Progenitor cell of endocrine pancreas (in vitro differentiated cells): ENCODE results near the gene GRN. TPM values are rescaled to one million over a fixed set of nuclear protein-coding genes. Genes with fewer than 3 reads are reported as not detected.
"Not testable (repeated sequence)": the region's sequence is repeated elsewhere in the genome, so short reads cannot be mapped to it uniquely, and the experiment has no call there.

Source experiments
- DNase-seq: peaks from one replicate; pipeline ENCODE4 v3.0.0; 2021; ENCODE audit warnings: low spot score; ENCODE audit not compliant: unreplicated experiment
- H3K27ac Mint-ChIP-seq: 2 replicates; pipeline ENCODE4 v1.8.0; 2021; ENCODE audit warnings: mild to moderate bottlenecking, moderate library complexity, mixed read lengths
- H3K27me3 Mint-ChIP-seq: 2 replicates; pipeline ENCODE4 v1.8.0; 2021; ENCODE audit warnings: mixed read lengths
- H3K36me3 Mint-ChIP-seq: 2 replicates; pipeline ENCODE4 v1.8.0; 2022; ENCODE audit warnings: mixed read lengths; ENCODE audit not compliant: insufficient read depth
- H3K4me1 Mint-ChIP-seq: 2 replicates; pipeline ENCODE4 v1.8.0; 2021; ENCODE audit warnings: low read depth, mixed read lengths
- H3K4me3 Mint-ChIP-seq: 2 replicates; pipeline ENCODE4 v1.8.0; 2021; ENCODE audit warnings: low read depth, mild to moderate bottlenecking, moderate library complexity, mixed read lengths
- H3K9me3 Mint-ChIP-seq: 2 replicates; pipeline ENCODE4 v1.8.0; 2021; ENCODE audit warnings: low read depth, mixed read lengths
- CTCF ChIP-seq: fragments of 200-600 bp; sonication (generic); IDR thresholded peaks from one replicate; pipeline ENCODE4 v1.5.0; 2021; ENCODE audit warnings: antibody characterized with exemption, mild to moderate bottlenecking; ENCODE audit not compliant: unreplicated experiment
- total RNA-seq: library from RNA; stranded (reverse); gene quantifications from 2 replicates; pipeline ENCODE4 v1.2.1, GENCODE V29; 2021

Gene GRN
- total RNA-seq, 1 donor from 2014 or later, result 99.7 TPM

- no peak for DNase-seq
- no peaks in the 10 kb centered on the region for H3K36me3 Mint-ChIP-seq
- TF ChIP-seq CTCF, result no peak
- H3K9me3 Mint-ChIP-seq, result no peaks in the 10 kb centered on the region
- H3K4me1 Mint-ChIP-seq, result peaks cover 8% of the 10 kb centered on the region
- H3K27me3 Mint-ChIP-seq, result peaks cover 18% of the 10 kb centered on the region
- H3K4me3 Mint-ChIP-seq, result no peak within 1 kb of the TSS
- no peak within 1 kb of the TSS for H3K27ac Mint-ChIP-seq
These were observed 44.2 kb downstream of the GRN start, which contains the start of gene ITGA2B for GRCh38 chr17:44389281-44389680. Gene ITGA2B (minus strand): TSS chr17:44389649. CDS start chr17:44389473, 176 bp downstream.

- no peak for DNase-seq
- no peak overlapping the region for H3K27ac Mint-ChIP-seq
- H3K9me3 Mint-ChIP-seq, result no peaks in the 10 kb centered on the region
These were observed 44.7 kb downstream of the GRN start for GRCh38 chr17:44389723-44390202.

GRCh38 chr17:44390250-44390870, 45.3 kb downstream of the GRN start:
- H3K27me3 Mint-ChIP-seq, result peaks cover 10% of the 10 kb centered on the region
- no peak for TF ChIP-seq CTCF
- DNase-seq, result no peak
- no peaks in the 10 kb centered on the region for H3K36me3 Mint-ChIP-seq
- peaks cover 5% of the 10 kb centered on the region for H3K4me1 Mint-ChIP-seq
- no peak overlapping the region for H3K4me3 Mint-ChIP-seq
- no peaks in the 10 kb centered on the region for H3K9me3 Mint-ChIP-seq
- H3K27ac Mint-ChIP-seq, result no peak overlapping the region

More at GRCh38 chr17:44389723-44390202, 44.7 kb downstream of the GRN start:
- Mint-ChIP-seq H3K36me3 (no peaks in the 10 kb centered on the region), H3K4me3 (no peak overlapping the region), H3K4me1 (peaks cover 7% of the 10 kb centered on the region), H3K27me3 (peaks cover 13% of the 10 kb centered on the region)
- TF ChIP-seq CTCF, result no peak

- not testable (repeated sequence) for H3K36me3 Mint-ChIP-seq, H3K27me3 Mint-ChIP-seq
These were observed 49.0 kb downstream of the GRN start for GRCh38 chr17:44394112-44394511.

GRCh38 chr17:44394833-44395232, 49.7 kb downstream of the GRN start:
- H3K4me1 Mint-ChIP-seq, result peaks cover 5% of the 10 kb centered on the region
- no peak for TF ChIP-seq CTCF

More at GRCh38 chr17:44394112-44394511, 49.0 kb downstream of the GRN start:
- H3K9me3 Mint-ChIP-seq, H3K4me3 Mint-ChIP-seq, H3K4me1 Mint-ChIP-seq, DNase-seq: not testable (repeated sequence)
- peak overlapping the region; percentile 87 for H3K27ac Mint-ChIP-seq

GRCh38 chr17:44396946-44397345, 51.8 kb downstream of the GRN start:
- no peaks in the 10 kb centered on the region for H3K4me1 Mint-ChIP-seq
- H3K36me3 Mint-ChIP-seq, result peaks cover 9% of the 10 kb centered on the region
- no peak for DNase-seq
- no peak for TF ChIP-seq CTCF
- H3K9me3 Mint-ChIP-seq, result no peaks in the 10 kb centered on the region
- H3K27me3 Mint-ChIP-seq, result no peaks in the 10 kb centered on the region
- no peak overlapping the region for H3K27ac Mint-ChIP-seq
- H3K4me3 Mint-ChIP-seq, result no peak overlapping the region

More at GRCh38 chr17:44394833-44395232, 49.7 kb downstream of the GRN start:
- peaks cover 5% of the 10 kb centered on the region for H3K36me3 Mint-ChIP-seq
- H3K27ac Mint-ChIP-seq, result no peak overlapping the region
- H3K4me3 Mint-ChIP-seq, result no peak overlapping the region
- no peaks in the 10 kb centered on the region for H3K27me3 Mint-ChIP-seq
- no peak for DNase-seq
- H3K9me3 Mint-ChIP-seq, result no peaks in the 10 kb centered on the region
